HG02798 (cell line): ENCODE data around the gene IFITM2.
"Not testable (repeated sequence)": the region's sequence is repeated elsewhere in the genome, so short reads cannot be mapped to it uniquely, and the experiment has no call there.

Source experiments
- ATAC-seq: cut with Tn5 transposase; IDR thresholded peaks from one replicate; pipeline ENCODE4 v1.9.1; 2021; ENCODE audit warnings: mild to moderate bottlenecking; ENCODE audit not compliant: unreplicated experiment, poor library complexity

The IFITM2 gene

DNA sequence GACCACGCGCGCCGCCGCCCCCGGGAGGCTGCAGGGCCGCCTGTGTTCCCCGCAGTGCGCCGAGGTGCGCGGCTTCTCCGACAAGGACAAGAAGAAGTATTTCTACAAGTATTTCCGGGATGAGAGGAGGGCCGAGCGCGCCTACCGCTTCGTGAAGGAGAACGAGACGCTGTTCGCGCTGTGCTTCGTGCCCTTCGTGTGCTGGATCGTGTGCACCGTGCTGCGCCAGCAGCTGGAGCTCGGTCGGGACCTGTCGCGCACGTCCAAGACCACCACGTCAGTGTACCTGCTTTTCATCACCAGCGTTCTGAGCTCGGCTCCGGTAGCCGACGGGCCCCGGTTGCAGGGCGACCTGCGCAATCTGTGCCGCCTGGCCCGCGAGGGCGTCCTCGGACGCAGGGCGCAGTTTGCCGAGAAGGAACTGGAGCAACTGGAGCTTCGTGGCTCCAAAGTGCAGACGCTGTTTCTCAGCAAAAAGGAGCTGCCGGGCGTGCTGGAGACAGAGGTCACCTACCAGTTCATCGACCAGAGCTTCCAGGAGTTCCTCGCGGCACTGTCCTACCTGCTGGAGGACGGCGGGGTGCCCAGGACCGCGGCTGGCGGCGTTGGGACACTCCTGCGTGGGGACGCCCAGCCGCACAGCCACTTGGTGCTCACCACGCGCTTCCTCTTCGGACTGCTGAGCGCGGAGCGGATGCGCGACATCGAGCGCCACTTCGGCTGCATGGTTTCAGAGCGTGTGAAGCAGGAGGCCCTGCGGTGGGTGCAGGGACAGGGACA lies 26.7 kb upstream of the IFITM2 start:
- no peak for ATAC-seq

DNA sequence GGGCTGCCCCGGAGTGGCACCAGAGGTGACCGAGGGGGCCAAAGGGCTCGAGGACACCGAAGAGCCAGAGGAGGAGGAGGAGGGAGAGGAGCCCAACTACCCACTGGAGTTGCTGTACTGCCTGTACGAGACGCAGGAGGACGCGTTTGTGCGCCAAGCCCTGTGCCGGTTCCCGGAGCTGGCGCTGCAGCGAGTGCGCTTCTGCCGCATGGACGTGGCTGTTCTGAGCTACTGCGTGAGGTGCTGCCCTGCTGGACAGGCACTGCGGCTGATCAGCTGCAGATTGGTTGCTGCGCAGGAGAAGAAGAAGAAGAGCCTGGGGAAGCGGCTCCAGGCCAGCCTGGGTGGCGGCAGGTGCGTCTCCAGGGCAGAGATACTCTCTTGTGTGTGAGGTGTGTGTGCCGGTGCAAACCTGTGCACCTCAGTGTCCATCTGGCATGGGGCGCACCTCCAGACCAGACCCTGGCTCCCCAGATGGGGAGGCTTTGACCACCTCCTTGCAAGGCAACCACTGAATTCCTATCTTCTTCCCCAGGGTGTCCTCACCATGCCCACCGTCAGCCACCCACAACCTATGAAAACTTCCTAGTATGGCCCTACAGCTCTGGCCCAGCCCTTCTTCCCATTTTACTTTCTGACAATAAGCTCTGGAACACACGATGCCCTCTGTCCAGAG lies 26.0 kb upstream of the IFITM2 start:
- no peak for ATAC-seq

DNA sequence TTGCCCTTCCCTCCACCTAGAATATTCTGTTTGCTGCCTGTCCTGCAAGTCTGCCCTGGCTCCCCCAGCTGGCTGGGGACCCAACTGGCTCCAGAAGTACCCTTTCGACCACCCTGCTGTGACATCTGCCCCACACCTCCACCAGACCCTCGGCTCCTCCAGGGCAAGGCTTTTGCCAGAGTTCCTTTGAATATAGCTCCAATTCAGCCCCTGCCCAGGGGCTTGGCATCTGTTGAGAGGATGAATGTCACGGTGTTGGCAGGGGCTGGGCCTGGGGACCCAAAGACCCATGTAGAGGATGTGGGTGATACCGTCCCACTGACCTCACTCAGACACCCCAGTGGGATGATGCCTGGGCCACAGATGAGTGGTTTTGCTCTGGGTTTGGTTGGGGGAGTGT lies 25.4 kb upstream of the IFITM2 start:
- no peak for ATAC-seq

DNA sequence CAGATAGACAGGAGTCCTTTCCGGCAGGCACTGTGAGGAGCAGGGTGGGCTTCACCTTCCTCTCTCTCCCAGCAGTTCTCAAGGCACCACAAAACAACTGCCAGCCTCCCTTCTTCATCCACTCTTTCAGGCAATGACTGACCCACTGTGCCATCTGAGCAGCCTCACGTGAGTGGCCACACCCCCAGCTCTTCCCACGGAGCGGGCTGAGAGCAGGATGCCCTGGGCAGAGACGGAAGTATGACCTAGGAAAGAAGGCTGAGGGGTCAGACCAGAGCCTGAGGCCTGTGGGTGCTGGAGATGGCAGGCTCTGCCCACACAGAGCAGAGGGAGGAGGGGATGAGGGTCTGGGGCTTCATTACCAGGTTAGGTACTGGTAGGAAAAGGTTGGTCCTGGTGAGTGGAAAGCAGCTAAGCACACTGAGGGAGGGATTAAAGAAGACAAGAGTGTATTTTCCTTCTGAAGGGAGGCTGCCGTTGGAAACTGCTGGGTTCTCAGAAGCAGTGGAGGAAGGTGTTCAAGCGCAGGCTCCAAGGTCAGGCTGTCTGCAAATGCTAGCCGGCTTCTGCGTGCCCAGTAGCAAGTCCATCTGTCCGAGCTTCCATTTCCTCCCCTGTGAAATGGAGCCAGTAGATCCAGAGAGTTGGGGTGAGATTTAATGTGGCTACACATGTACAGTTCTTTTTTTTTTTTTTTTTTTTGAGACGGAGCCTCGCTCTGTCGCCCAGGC lies 24.8 kb upstream of the IFITM2 start:
- no peak for ATAC-seq

DNA sequence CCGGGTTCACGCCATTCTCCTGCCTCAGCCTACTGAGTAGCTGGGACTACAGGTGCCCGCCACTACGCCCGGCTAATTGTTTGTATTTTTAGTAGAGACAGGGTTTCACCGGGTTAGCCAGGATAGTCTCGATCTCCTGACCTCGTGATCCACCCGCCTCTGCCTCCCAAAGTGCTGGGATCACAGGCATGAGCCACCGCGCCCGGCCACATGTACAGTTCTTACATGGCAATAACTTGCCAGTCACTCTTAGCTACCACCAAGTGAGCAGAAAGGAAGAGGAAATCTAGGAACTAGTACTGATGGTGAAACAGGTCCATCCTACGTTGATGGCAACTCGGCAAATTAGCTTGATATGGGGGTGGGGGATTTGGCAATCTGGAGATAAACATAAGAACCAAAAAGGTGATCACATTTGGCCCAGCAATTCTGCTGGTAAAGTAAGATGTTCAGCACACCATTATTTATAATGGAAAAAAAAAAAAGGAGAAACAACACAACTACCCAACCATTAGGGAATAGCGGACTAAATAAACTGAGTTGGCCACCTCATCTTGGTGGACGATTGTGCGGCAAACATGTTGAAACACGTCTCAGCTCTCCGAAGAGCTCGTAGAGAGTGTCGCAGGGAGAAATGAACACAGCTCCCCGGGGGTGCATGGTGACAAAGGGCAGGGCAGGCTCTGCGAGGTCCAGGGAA lies 24.1 kb upstream of the IFITM2 start:
- no peak for ATAC-seq

DNA sequence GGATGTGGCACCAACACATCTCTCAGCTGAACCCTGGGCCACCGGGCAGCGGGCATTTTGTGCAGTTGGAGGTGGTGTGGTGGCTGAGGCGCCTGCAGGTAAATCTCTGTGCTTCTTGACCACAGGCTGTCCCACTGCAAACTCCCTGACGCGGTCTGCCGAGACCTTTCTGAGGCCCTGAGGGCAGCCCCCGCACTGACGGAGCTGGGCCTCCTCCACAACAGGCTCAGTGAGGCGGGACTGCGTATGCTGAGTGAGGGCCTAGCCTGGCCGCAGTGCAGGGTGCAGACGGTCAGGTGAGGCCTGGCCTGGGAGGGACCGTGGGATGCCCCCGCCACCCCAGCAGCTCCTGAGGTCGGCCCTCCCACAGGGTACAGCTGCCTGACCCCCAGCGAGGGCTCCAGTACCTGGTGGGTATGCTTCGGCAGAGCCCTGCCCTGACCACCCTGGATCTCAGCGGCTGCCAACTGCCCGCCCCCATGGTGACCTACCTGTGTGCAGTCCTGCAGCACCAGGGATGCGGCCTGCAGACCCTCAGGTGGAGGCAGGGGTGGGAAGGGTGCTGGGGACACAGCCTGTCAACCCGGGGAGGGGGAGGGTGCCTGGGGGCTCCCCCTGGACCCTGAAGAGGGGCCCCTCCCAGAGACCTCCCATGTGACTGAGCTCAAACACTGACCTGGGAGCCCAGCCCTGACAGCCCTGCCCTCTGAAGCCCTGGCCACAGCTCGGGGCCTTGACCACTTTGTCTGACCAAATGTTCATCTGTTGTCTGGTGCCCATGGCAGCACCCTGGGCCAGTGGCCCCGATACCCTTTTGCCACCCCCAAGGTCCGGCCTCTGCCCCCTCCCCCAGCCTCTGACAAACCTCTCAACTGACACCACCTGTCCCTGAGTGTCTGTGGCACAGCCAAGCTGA lies 23.3 kb upstream of the IFITM2 start:
- no peak for ATAC-seq

DNA sequence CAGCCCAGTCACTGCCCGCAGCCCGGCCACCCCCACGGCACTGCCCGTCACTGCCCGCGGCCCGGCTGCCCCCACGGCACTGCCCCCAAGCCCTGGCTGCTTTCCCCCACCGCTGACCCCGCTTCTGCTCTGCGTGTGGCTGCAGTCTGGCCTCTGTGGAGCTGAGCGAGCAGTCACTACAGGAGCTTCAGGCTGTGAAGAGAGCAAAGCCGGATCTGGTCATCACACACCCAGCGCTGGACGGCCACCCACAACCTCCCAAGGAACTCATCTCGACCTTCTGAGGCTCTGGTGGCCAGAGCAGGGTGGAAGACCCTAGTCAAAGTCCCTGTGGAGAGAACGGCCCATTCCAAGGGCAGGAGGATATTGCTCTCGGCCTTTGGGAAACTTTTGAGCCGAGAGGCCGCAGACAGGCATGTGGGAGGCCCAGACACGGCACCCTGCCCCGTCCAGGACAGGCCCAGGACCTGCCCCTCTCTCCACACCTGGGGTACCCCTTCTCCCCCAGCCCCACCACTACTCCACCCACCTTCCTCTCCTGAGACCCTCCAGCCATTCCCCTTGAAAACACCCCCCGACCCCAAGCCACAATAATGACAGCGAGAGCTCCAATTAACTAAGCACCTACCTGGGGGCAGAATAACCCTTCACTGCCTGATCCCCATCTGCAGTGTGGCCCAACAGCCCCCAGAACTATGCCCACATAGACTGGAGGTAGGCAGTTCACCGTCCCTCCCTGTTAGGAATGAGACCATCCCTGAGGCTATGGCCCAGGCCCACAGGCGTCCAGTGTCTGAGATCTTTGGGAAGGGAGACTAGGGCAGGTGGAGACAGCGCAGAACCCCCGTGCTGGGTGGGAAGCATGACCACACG lies 22.4 kb upstream of the IFITM2 start:
- no peak for ATAC-seq

DNA sequence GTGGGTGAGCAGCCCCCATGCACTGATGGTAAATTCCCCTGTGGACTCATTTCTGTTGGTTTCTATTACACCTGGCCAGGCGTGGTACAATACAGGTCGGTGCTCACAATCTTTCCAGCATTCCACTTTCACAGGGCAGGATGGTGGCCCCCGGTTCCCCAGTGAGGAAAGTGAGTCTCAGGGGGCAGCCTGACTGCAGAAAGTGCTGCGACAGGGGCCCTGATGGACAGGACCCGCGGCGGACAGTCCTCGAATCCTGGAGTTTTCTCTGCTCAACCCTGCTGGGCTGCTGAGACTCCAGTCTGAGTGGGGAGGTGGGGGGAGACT lies 21.8 kb upstream of the IFITM2 start:
- ATAC-seq: no peak

DNA sequence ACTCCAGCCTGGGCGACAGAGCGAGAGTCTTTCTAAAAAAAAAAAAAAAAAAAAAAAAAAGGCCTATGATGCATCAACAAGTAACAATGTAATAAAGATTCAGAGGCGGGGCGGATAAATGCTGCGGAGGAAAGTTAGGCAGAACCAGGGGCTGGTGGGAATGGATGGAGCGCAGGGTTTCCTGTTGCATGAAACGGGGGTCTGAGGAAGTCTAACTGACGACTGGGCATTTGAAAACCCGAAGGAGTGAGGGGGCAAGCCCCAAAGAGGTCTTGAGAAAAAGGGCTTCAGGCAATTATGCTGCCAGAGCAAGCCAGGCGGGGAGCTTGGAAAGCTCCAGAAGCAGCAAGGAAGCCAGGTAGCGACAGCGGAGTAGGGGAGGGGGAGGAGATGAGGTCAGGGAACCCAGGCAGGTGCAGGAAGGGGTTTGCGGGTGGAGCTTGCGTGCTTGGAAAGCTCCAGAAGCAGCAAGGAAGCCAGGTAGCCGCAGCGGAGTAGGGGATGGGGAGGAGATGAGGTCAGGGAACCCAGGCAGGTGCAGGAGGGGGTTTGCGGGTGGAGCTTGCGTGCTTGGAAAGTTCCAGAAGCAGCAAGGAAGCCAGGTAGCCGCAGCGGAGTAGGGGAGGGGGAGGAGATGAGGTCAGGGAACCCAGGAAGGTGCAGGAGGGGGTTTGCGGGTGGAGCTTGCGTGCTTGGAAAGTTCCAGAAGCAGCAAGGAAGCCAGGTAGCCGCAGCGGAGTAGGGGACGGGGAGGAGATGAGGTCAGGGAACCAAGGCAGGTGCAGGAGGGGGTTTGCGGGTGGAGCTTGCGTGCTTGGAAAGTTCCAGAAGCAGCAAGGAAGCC lies 20.4 kb upstream of the IFITM2 start:
- ATAC-seq: not testable (repeated sequence)

DNA sequence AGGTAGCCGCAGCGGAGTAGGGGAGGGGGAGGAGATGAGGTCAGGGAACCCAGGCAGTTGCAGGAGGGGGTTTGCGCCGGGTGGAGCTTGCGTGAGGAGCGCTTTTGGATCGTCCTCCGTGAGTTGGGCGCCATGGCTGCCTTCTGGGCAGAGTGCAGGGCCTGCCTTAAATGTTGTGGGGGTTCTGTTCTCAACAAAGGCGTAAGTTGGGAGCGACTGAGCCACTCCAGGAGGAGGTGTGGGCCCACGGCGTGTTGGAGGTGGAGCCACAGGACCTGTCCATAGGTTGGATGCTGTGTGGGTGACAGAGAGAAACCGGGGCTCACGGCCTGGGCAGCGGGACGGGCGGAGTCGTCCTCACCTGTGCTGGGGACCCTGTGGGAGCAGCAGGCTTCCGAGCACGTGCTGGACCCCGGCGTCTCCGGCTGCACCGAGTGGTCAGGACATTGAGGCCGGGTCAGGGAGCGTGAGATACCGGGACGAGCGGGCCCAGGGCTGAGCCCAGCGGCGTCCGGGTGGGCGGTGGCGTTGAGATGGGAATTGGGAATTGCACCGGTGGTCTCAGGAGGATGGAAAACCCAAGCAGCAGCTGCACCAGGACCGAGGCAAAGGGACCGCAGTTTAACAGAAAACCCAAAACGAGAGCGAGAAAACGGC lies 19.7 kb upstream of the IFITM2 start:
- ATAC-seq: no peak

DNA sequence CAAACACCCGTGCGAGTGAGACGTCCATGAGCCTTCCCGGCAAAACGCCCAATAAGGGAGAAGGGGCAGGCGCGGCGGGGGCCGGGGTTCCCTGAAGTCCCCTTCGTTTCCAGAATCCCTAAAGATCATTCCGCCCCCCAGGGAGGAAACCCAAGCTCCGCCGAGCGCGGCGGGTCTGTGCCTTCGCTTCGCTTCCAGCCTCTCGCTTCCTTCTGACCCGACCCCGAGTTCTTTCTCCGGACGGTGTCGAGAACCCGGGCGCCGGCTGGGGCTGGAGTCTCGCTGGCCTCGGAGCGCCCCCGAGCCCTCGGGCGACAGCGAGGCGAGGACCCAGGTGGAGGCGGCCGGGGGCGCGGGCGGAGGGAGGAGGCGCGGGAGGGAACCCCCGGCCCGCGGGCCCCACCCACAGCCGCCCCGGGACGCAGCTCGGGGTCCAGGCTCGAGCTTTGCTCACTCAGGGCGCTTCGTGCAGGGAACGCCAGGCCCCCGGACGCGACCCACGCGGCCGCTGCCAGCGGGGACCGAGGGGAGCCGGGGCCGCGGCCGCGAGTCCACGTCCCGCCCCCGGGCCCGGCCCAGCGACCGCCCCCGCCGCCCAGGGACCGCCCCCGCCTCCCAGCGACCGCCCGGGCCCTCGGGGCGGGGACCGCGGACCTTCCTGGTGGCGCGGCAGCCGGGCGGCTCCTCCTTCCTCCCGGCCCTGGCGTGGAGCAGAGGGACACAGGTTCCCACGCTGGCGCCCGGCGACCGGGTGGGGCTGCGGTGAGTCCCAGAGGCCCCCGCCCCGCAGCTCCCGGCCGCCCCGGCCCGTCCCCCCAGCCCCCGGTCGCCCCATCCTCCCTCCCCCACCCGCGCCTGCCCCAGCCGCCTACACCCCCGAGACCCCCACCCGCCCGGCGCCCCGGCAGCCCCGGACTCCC lies 18.9 kb upstream of the IFITM2 start, which contains the start of gene PGGHG:
Gene PGGHG, plus strand, starts transcription at position 649 of the 920 bp plus-strand sequence. CDS start 691 bp downstream, outside the sequence.
- peak; percentile 65 for ATAC-seq

DNA sequence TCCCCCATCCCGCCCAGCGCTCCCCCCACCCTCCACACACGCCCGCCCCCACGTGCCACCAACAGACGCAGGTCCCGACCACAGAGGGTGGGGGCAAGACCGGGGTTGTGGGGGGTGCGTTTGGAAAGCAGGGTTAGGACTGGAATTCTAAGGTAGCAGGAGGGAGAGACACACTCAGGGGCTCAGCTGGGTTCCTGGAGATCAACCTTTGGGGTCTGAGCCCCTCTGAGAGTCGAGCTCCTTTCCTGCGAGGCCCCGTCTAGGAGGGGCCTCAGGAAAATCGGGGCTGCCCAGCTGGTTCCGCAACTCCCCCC lies 18.3 kb upstream of the IFITM2 start:
- ATAC-seq: no peak

DNA sequence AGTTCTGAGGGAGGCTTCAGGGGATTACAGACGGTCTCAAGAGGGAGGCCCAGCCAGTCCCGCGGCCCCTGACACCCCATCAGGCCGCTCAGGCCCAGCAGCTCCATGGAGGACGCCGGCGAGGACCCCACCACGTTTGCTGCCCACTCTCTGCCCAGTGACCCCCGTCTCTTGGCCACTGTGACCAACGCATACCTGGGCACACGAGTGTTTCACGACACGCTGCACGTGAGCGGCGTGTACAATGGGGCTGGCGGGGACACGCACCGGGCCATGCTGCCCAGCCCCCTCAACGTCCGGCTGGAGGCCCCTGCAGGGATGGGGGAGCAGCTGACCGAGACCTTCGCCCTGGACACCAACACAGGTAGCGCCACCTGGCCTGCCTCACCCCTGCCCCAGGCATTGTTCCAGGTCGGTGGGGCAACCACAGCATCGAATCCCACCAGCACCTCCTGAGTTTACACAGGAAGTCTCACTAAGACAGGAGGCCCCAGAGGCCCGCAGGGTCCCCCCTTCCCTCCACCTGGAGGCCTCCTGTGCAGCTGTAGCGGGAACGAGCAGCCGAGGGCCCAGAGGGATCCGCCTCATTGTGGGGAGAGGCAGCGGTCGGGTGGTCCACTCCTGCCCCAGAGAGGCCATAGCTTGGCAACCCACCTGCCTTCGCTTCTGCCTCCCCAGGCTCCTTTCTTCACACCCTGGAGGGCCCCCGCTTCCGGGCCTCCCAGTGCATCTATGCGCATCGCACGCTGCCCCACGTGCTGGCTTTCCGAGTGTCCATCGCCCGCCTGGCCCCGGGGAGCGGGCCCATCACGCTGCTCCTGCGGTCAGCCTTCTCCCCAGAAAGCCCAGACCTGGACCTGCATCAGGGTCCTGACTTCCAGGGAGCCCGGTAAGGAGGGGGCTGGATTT lies 17.6 kb upstream of the IFITM2 start:
- ATAC-seq: no peak

DNA sequence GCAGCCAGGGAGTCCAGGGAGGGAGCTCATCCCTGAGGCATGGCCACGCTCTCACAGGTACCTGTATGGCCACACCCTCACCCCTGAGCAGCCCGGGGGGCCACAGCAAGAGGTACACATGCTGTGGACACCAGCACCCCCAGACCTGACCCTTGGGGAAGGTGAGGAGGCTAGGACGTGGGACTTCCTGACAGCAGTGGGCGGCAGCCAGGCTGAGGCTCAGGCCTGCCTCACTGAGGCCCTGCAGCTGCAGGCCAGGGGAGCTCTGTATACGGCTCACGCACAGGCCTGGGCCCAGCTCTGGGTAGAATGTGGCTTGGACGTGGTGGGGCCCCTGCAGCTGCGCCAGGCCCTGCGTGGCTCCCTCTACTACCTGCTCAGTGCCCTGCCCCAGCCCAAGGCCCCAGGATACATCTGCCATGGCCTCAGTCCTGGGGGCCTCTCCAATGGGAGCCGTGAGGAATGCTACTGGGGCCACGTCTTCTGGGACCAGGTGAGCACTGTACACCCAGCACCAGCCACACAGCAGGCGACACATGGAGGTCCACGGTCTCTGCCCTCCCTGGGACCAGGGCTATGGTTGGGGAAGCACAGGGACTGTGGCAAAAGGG lies 16.9 kb upstream of the IFITM2 start:
- ATAC-seq: no peak
